VCaP (cell line): Measurements from ENCODE around the gene SAA4.
"Not testable (repeated sequence)": the region's sequence is repeated elsewhere in the genome, so short reads cannot be mapped to it uniquely, and the experiment has no call there.

Source experiments
- H3K27ac ChIP-seq: fragments of 450-650 bp; 2 replicates; pipeline ENCODE4 v1.5.1; 2017
- CTCF ChIP-seq: fragments of 450-650 bp; conservative IDR thresholded peaks from 2 replicates; pipeline ENCODE4 v1.5.1; 2017; ENCODE audit warnings: mild to moderate bottlenecking, moderate library complexity

The SAA4 gene

GRCh38 chr11:18253778-18254338, 17.3 kb upstream of the SAA4 start:
- no peak overlapping the region for H3K27ac ChIP-seq
- no peak for TF ChIP-seq CTCF

- TF ChIP-seq CTCF: no peak
- H3K27ac ChIP-seq: no peak overlapping the region
Observed at GRCh38 chr11:18253233-18253632, 16.6 kb upstream of the SAA4 start.

GRCh38 chr11:18248561-18248960, 12.0 kb upstream of the SAA4 start, which contains the start of gene SAA2:
TSS of gene SAA2 (minus strand) at chr11:18248668. CDS start at chr11:18248011, 657 bp downstream.
- TF ChIP-seq CTCF: no peak
- H3K27ac ChIP-seq: no peak within 1 kb of the TSS

- not testable (repeated sequence) for H3K27ac ChIP-seq
Observed at GRCh38 chr11:18247191-18247581, 10.6 kb upstream of the SAA4 start.

- H3K27ac ChIP-seq: not testable (repeated sequence)
Observed at GRCh38 chr11:18246379-18247190, 10.0 kb upstream of the SAA4 start.

- no peak for TF ChIP-seq CTCF
- H3K27ac ChIP-seq: no peak overlapping the region
Observed at GRCh38 chr11:18245396-18245795, 8.8 kb upstream of the SAA4 start.

- peak; percentile 77 for TF ChIP-seq CTCF
- H3K27ac ChIP-seq: no peak overlapping the region
Observed at GRCh38 chr11:18243783-18244362, 7.3 kb upstream of the SAA4 start.

GRCh38 chr11:18239655-18240054, 3.1 kb upstream of the SAA4 start:
- no peak for TF ChIP-seq CTCF
- no peak overlapping the region for H3K27ac ChIP-seq
